Measurements from ENCODE around the gene TUBE1.

TUBE1 gene

GRCh38 chr6:112114577-112115223 lies 27.4 kb upstream of the TUBE1 start:
- H3K4me1 ChIP-seq (ENCODE audit: control insufficient read depth in 1 of 2, insufficient read depth in 2 of 2, low read length in 2 of 2) = no peaks in the 10 kb centered on the region
- H3K4me3 ChIP-seq (ENCODE audit: low read depth, low read length) = no peak overlapping the region
- no peaks in the 10 kb centered on the region for H3K9me3 ChIP-seq (ENCODE audit: insufficient read depth, low read depth, low read length)
- no peak overlapping the region for H4K91ac ChIP-seq (ENCODE audit: low read depth, low read length)
- H2BK120ac ChIP-seq (ENCODE audit: insufficient read depth, low read length, poor library complexity) = no peak overlapping the region
- no peak overlapping the region for H2BK12ac ChIP-seq (ENCODE audit: low read length)
- H3K79me2 ChIP-seq (ENCODE audit: control insufficient read depth, insufficient read depth, low read length, poor library complexity) = no peaks in the 10 kb centered on the region
- no peak overlapping the region for H3K9ac ChIP-seq (ENCODE audit: low read length)
- DNase-seq = no peak
- no peak overlapping the region for H3K23ac ChIP-seq (ENCODE audit: low read length)
- H2BK5ac ChIP-seq (ENCODE audit: low read depth, low read length, poor library complexity) = no peak overlapping the region
- no peaks in the 10 kb centered on the region for H3K79me1 ChIP-seq (ENCODE audit: low read length)
- H3K27ac ChIP-seq (ENCODE audit: low read depth, low read length) = no peak overlapping the region
- no peak overlapping the region for H4K8ac ChIP-seq (ENCODE audit: low read depth, low read length)
- H3K4me2 ChIP-seq (ENCODE audit: low read length) = no peak overlapping the region
- no peaks in the 10 kb centered on the region for H3K36me3 ChIP-seq (ENCODE audit: control insufficient read depth in 1 of 2, insufficient read depth in 2 of 2, low read length in 2 of 2)
- no peak overlapping the region for H4K12ac ChIP-seq (ENCODE audit: low read depth, low read length)
- no peak overlapping the region for H3K14ac ChIP-seq (ENCODE audit: low read length)
- H2AK5ac ChIP-seq (ENCODE audit: low read length) = no peak overlapping the region
- no peaks in the 10 kb centered on the region for H3K27me3 ChIP-seq (ENCODE audit: insufficient read depth, low read length)
- no peak overlapping the region for H2AFZ ChIP-seq (ENCODE audit: insufficient read depth, low read length, poor library complexity)
- H3K18ac ChIP-seq (ENCODE audit: low read length) = no peak overlapping the region
- no CpG with 5 or more reads among the region's 3 CpGs for WGBS (ENCODE audit: extremely low coverage, insufficient coverage, insufficient read length)
- H3K4ac ChIP-seq (ENCODE audit: low read depth, low read length) = no peak overlapping the region

GRCh38 chr6:112113918-112114317 lies 26.6 kb upstream of the TUBE1 start:
- H3K79me1 ChIP-seq (ENCODE audit: low read length) = no peaks in the 10 kb centered on the region
- H4K12ac ChIP-seq (ENCODE audit: low read depth, low read length) = no peak overlapping the region
- H3K9me3 ChIP-seq (ENCODE audit: insufficient read depth, low read depth, low read length) = no peaks in the 10 kb centered on the region
- H2BK5ac ChIP-seq (ENCODE audit: low read depth, low read length, poor library complexity) = no peak overlapping the region
- H2AFZ ChIP-seq (ENCODE audit: insufficient read depth, low read length, poor library complexity) = no peak overlapping the region
- H3K27ac ChIP-seq (ENCODE audit: low read depth, low read length) = no peak overlapping the region
- no peak overlapping the region for H3K4ac ChIP-seq (ENCODE audit: low read depth, low read length)
- H3K4me2 ChIP-seq (ENCODE audit: low read length) = no peak overlapping the region
- H2AK5ac ChIP-seq (ENCODE audit: low read length) = no peak overlapping the region
- no peak overlapping the region for H3K4me3 ChIP-seq (ENCODE audit: low read depth, low read length)
- DNase-seq = no peak
- no peak overlapping the region for H3K14ac ChIP-seq (ENCODE audit: low read length)
- no peak overlapping the region for H4K91ac ChIP-seq (ENCODE audit: low read depth, low read length)
- H4K8ac ChIP-seq (ENCODE audit: low read depth, low read length) = no peak overlapping the region
- H3K36me3 ChIP-seq (ENCODE audit: control insufficient read depth in 1 of 2, insufficient read depth in 2 of 2, low read length in 2 of 2) = no peaks in the 10 kb centered on the region
- no peak overlapping the region for H3K18ac ChIP-seq (ENCODE audit: low read length)
- H2BK12ac ChIP-seq (ENCODE audit: low read length) = no peak overlapping the region
- H3K23ac ChIP-seq (ENCODE audit: low read length) = no peak overlapping the region
- no peaks in the 10 kb centered on the region for H3K27me3 ChIP-seq (ENCODE audit: insufficient read depth, low read length)
- H3K79me2 ChIP-seq (ENCODE audit: control insufficient read depth, insufficient read depth, low read length, poor library complexity) = no peaks in the 10 kb centered on the region
- no peak overlapping the region for H3K9ac ChIP-seq (ENCODE audit: low read length)
- H3K4me1 ChIP-seq (ENCODE audit: control insufficient read depth in 1 of 2, insufficient read depth in 2 of 2, low read length in 2 of 2) = no peaks in the 10 kb centered on the region
- H2BK120ac ChIP-seq (ENCODE audit: insufficient read depth, low read length, poor library complexity) = no peak overlapping the region

- no peaks in the 10 kb centered on the region for H3K9me3 ChIP-seq (ENCODE audit: insufficient read depth, low read depth, low read length)
- H3K14ac ChIP-seq (ENCODE audit: low read length) = no peak overlapping the region
- WGBS (ENCODE audit: extremely low coverage, insufficient coverage, insufficient read length) = no CpG with 5 or more reads among the region's 3 CpGs
- H2BK12ac ChIP-seq (ENCODE audit: low read length) = no peak overlapping the region
- H3K9ac ChIP-seq (ENCODE audit: low read length) = no peak overlapping the region
- H3K4me2 ChIP-seq (ENCODE audit: low read length) = no peak overlapping the region
- H4K8ac ChIP-seq (ENCODE audit: low read depth, low read length) = no peak overlapping the region
- no peak overlapping the region for H2AK5ac ChIP-seq (ENCODE audit: low read length)
- H3K4ac ChIP-seq (ENCODE audit: low read depth, low read length) = no peak overlapping the region
- no peak for DNase-seq
- no peak overlapping the region for H4K91ac ChIP-seq (ENCODE audit: low read depth, low read length)
- H3K23ac ChIP-seq (ENCODE audit: low read length) = no peak overlapping the region
- no peak overlapping the region for H2AFZ ChIP-seq (ENCODE audit: insufficient read depth, low read length, poor library complexity)
- H3K36me3 ChIP-seq (ENCODE audit: control insufficient read depth in 1 of 2, insufficient read depth in 2 of 2, low read length in 2 of 2) = no peaks in the 10 kb centered on the region
- no peaks in the 10 kb centered on the region for H3K79me2 ChIP-seq (ENCODE audit: control insufficient read depth, insufficient read depth, low read length, poor library complexity)
- H3K4me1 ChIP-seq (ENCODE audit: control insufficient read depth in 1 of 2, insufficient read depth in 2 of 2, low read length in 2 of 2) = no peaks in the 10 kb centered on the region
- H3K27ac ChIP-seq (ENCODE audit: low read depth, low read length) = no peak overlapping the region
- H4K12ac ChIP-seq (ENCODE audit: low read depth, low read length) = no peak overlapping the region
- no peaks in the 10 kb centered on the region for H3K27me3 ChIP-seq (ENCODE audit: insufficient read depth, low read length)
- H3K18ac ChIP-seq (ENCODE audit: low read length) = no peak overlapping the region
- H3K79me1 ChIP-seq (ENCODE audit: low read length) = no peaks in the 10 kb centered on the region
- H2BK120ac ChIP-seq (ENCODE audit: insufficient read depth, low read length, poor library complexity) = no peak overlapping the region
- no peak overlapping the region for H3K4me3 ChIP-seq (ENCODE audit: low read depth, low read length)
- H2BK5ac ChIP-seq (ENCODE audit: low read depth, low read length, poor library complexity) = no peak overlapping the region
These were observed 26.1 kb upstream of the TUBE1 start for GRCh38 chr6:112113431-112113830.

GRCh38 chr6:112109262-112109661 lies 22.0 kb upstream of the TUBE1 start:
- H3K27ac ChIP-seq (ENCODE audit: low read depth, low read length) = no peak overlapping the region
- H3K79me2 ChIP-seq (ENCODE audit: control insufficient read depth, insufficient read depth, low read length, poor library complexity) = no peaks in the 10 kb centered on the region
- H3K4ac ChIP-seq (ENCODE audit: low read depth, low read length) = no peak overlapping the region
- H2AK5ac ChIP-seq (ENCODE audit: low read length) = no peak overlapping the region
- no peak overlapping the region for H2BK5ac ChIP-seq (ENCODE audit: low read depth, low read length, poor library complexity)
- H3K14ac ChIP-seq (ENCODE audit: low read length) = no peak overlapping the region
- no peak overlapping the region for H2BK120ac ChIP-seq (ENCODE audit: insufficient read depth, low read length, poor library complexity)
- DNase-seq = no peak
- no peak overlapping the region for H4K12ac ChIP-seq (ENCODE audit: low read depth, low read length)
- H3K4me3 ChIP-seq (ENCODE audit: low read depth, low read length) = no peak overlapping the region
- H3K9me3 ChIP-seq (ENCODE audit: insufficient read depth, low read depth, low read length) = no peaks in the 10 kb centered on the region
- H3K4me1 ChIP-seq (ENCODE audit: control insufficient read depth in 1 of 2, insufficient read depth in 2 of 2, low read length in 2 of 2) = no peaks in the 10 kb centered on the region
- no peak overlapping the region for H3K23ac ChIP-seq (ENCODE audit: low read length)
- no peaks in the 10 kb centered on the region for H3K27me3 ChIP-seq (ENCODE audit: insufficient read depth, low read length)
- no peak overlapping the region for H4K91ac ChIP-seq (ENCODE audit: low read depth, low read length)
- H3K79me1 ChIP-seq (ENCODE audit: low read length) = no peaks in the 10 kb centered on the region
- no peak overlapping the region for H2BK12ac ChIP-seq (ENCODE audit: low read length)
- no peak overlapping the region for H2AFZ ChIP-seq (ENCODE audit: insufficient read depth, low read length, poor library complexity)
- no CpG with 5 or more reads among the region's 9 CpGs for WGBS (ENCODE audit: extremely low coverage, insufficient coverage, insufficient read length)
- no peak overlapping the region for H3K9ac ChIP-seq (ENCODE audit: low read length)
- H3K36me3 ChIP-seq (ENCODE audit: control insufficient read depth in 1 of 2, insufficient read depth in 2 of 2, low read length in 2 of 2) = no peaks in the 10 kb centered on the region
- H4K8ac ChIP-seq (ENCODE audit: low read depth, low read length) = no peak overlapping the region
- H3K18ac ChIP-seq (ENCODE audit: low read length) = no peak overlapping the region
- H3K4me2 ChIP-seq (ENCODE audit: low read length) = no peak overlapping the region
